GM19099 (cell line): ENCODE results near the gene HMGA1.

ENCODE experiments used
- POLR2A ChIP-seq: IDR thresholded peaks from 3 replicates; pipeline ENCODE4 v1.6.1; 2011; ENCODE audit warnings: low read depth; ENCODE audit not compliant: insufficient read length; ENCODE audit errors: extremely low read depth

HMGA1 gene

DNA sequence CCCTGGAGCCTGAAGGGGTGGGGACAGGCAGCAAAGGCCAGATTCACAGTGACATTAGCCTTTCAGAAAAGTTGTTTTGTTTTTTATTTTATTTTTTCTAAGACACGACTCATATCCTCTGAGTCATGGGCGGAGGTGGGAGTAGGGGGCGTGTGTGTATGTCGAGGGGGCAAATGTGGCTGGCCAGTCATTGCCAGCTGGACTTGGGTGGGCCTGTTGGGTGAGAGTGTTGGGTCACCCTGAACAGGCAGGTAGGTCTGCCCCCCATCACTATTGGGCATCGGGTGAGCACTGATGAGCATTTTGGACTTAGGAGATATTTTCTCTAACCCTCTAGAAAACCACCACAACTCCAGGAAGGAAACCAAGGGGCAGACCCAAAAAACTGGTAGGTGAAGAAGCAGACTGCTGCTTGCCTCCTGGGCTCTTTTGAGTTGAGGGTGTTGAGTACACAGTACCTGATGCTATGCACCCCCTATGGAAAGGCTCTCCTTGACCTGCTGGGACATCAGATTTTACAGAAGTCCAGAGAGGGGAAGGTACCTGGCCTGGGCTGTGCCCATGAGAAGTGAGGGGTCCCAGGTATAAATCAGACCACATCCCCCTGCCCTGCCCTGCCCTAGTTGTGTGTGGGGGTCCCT lies 6.6 kb downstream of the HMGA1 start:
- no peak for TF ChIP-seq POLR2A

GRCh38 chr6:34243901-34244884 lies 7.5 kb downstream of the HMGA1 start:
- no peak for TF ChIP-seq POLR2A

- TF ChIP-seq POLR2A, result no peak
Measured at GRCh38 chr6:34246249-34246562, 9.5 kb downstream of the HMGA1 start.

- no peak for TF ChIP-seq POLR2A
Measured at GRCh38 chr6:34246563-34247391, 10.1 kb downstream of the HMGA1 start.

GRCh38 chr6:34247481-34248197 lies 11.0 kb downstream of the HMGA1 start:
- TF ChIP-seq POLR2A, result no peak

DNA sequence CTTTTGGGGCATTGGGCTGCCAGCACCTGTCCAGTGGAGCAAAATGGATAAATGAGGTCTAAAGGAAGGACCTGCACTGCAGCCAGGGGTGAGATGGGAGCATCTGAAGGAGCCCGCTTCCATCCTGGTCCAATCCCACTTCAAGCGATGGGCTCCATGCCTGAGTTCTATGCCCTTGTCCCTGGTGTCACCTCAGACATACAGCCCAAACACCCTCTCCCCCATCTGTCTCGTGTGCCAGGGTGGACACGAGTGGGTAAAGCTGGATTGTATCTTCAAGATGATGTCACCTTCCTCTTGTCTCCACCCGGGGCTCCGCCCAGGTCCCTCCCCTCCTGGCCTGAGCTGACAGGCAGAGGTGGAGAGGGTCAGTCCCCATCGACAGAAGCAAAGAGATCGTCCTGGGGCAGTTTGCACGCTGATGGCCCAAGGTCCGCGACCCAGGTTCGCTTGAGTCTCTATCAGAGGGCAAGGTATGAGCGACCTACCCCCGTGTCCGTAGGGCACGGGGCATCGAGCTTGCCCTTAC lies 11.6 kb downstream of the HMGA1 start:
- TF ChIP-seq POLR2A, result no peak

- TF ChIP-seq POLR2A, result peak; percentile 76
Measured at GRCh38 chr6:34248727-34249468, 12.2 kb downstream of the HMGA1 start, which contains the start of gene SMIM29. TSS of gene SMIM29 (minus strand) at chr6:34249006. CDS start at chr6:34247791, 1,215 bp downstream.

GRCh38 chr6:34249469-34250261 lies 13.0 kb downstream of the HMGA1 start:
- no peak for TF ChIP-seq POLR2A

- no peak for TF ChIP-seq POLR2A
Measured at GRCh38 chr6:34259529-34260069, 22.9 kb downstream of the HMGA1 start.

GRCh38 chr6:34260576-34261267 lies 24.0 kb downstream of the HMGA1 start:
- no peak for TF ChIP-seq POLR2A

- TF ChIP-seq POLR2A, result no peak
Measured at GRCh38 chr6:34267746-34268145, 31.1 kb downstream of the HMGA1 start.
